GM10266 (cell line): ENCODE data around the gene EPHA8.

Experiments used
- DNase-seq: peaks from one replicate; pipeline ENCODE4 v3.0.0; 2012; ENCODE audit errors: extremely low spot score
- TF ChIP-seq, protein P1 (sequence below): IDR thresholded peaks from 2 replicates; pipeline ENCODE4 v1.5.1; 2012; ENCODE audit warnings: mild to moderate bottlenecking, low read depth; ENCODE audit not compliant: control insufficient read depth, insufficient read depth; ENCODE audit errors: missing control alignments

EPHA8 gene

DNA sequence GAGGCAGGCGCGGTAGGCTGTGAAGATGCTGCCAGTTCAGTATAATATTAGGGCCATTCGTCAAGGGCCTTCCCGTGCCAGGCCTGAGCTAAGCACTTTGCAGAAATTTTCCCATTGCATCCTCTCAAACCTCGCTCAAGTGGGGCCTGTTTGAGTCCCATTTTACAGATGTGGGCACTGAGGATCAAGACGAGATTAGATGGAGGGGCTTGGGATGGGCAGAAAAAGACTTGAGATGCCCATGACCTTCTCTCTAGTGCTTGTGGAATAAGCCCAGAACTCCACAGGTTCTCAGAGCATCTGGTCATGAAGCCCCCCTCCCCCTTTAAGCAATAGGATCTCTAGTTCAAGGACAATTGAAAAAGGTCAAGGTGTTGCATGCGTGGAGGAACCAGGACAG lies 9.9 kb downstream of the EPHA8 start:
- no peak for DNase-seq
- TF ChIP-seq, protein P1, sequence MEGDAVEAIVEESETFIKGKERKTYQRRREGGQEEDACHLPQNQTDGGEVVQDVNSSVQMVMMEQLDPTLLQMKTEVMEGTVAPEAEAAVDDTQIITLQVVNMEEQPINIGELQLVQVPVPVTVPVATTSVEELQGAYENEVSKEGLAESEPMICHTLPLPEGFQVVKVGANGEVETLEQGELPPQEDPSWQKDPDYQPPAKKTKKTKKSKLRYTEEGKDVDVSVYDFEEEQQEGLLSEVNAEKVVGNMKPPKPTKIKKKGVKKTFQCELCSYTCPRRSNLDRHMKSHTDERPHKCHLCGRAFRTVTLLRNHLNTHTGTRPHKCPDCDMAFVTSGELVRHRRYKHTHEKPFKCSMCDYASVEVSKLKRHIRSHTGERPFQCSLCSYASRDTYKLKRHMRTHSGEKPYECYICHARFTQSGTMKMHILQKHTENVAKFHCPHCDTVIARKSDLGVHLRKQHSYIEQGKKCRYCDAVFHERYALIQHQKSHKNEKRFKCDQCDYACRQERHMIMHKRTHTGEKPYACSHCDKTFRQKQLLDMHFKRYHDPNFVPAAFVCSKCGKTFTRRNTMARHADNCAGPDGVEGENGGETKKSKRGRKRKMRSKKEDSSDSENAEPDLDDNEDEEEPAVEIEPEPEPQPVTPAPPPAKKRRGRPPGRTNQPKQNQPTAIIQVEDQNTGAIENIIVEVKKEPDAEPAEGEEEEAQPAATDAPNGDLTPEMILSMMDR = no peak

DNA sequence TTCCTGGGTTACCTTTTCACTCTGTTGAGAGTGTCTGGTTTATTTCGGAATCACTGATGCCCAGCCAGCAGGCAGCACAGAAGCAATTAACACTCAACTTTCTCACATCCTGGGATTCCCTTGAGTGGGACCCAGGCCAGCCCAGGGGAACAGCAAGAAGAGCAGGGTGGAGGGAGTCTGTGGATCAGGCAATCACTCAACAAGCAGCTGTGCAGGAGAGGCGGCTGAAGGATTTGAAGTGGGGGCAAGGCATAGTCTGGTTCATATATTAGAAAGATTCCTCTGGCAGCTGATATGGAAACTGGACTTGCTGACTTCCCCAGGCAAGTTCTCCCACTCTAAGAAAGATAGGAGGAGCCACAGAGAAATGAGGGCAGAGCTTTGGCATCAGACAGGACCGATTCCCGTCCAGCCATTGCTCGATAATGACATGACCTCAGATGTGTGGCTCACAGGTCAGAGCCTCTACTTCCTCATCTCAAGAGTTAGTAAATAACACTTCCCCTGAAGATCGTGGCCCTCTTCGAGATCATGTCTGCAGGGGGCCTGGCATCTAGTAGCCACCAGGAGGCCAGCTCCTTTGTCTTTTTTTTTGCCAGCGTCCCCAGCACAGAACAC lies 12.4 kb downstream of the EPHA8 start:
- no peak for DNase-seq
- TF ChIP-seq, protein P1 = no peak

DNA sequence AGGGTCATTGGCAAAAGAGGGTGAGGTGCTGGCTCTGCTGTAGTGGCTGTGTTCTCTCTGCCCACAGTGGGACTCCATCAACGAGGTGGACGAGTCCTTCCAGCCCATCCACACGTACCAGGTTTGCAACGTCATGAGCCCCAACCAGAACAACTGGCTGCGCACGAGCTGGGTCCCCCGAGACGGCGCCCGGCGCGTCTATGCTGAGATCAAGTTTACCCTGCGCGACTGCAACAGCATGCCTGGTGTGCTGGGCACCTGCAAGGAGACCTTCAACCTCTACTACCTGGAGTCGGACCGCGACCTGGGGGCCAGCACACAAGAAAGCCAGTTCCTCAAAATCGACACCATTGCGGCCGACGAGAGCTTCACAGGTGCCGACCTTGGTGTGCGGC lies 12.9 kb downstream of the EPHA8 start:
- no peak for DNase-seq

DNA sequence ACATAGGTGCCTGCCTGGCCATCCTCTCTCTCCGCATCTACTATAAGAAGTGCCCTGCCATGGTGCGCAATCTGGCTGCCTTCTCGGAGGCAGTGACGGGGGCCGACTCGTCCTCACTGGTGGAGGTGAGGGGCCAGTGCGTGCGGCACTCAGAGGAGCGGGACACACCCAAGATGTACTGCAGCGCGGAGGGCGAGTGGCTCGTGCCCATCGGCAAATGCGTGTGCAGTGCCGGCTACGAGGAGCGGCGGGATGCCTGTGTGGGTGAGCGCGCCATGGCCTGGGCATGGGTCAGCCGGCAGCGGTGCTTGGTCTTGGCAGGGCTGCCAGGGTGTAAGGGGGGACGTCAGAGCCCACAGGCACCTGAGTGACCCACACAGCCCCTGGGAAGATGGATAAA lies 13.3 kb downstream of the EPHA8 start:
- no peak for DNase-seq
- TF ChIP-seq, protein P1 = no peak

More for the DNA sequence above, 12.9 kb downstream of the EPHA8 start:
- TF ChIP-seq, protein P1 = no peak

DNA sequence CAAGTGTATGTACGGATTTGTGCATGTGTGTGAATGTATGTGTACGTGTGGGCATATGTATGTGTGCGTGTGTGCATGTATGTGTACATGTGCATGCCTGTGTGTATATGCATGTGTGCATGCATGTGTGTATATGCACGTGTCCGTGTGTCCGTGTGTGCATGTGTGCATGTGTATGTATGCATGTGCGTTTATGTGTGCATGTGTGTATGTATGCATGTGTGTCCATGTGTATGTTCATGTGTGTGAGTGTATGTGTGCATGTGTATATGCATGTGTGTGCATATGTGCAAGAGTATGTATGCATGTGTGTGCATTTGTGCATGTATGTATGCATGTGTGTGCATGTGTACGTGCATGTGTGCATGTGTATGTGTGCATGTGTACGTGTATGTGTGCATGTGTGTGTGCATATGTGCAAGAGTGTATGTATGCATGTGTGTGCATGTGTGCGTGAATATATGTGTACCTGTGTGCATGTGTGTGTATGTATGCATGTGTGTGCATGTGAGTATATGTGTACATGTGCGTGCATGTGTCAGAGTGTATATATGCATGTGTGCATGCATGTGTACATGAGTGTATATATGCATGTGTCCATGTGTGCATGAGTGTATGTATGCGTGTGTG lies 15.6 kb downstream of the EPHA8 start:
- TF ChIP-seq, protein P1 = no peak
- DNase-seq = no peak

DNA sequence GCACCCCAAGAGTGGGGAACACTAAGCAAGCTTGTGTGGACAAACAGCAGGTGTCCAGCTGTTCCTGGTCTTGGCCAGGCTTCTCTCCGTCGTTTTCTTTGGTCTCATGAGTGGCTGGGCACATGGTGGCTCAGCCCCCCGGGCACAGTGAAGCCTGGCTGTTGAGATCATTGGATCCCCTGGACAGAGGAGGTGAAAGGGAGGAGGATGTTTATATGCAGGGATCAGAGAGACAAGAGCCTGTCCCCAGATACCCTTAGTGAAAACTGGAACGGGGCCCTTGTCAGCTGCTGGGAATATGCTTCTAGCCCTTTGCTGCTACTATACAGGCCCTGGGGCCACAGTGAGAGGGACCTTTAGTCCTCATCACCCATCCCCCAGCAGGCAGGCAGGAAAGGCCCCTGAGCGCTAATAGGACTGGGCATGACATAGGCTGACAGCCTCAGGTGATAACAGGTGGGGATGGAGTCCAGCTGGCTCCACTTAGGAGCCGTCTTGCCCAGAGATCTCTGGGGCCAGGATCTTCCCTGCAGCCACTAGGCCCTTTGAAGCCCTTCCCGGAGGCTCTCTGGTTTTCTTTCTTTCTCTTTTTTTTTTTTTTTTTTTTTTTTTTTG lies 16.4 kb downstream of the EPHA8 start:
- DNase-seq = no peak
- TF ChIP-seq, protein P1 = no peak
